ENCODE measurements around the gene TCAP.
"Not testable (repeated sequence)": the region's sequence is repeated elsewhere in the genome, so short reads cannot be mapped to it uniquely, and the experiment has no call there.

TCAP gene

DNA sequence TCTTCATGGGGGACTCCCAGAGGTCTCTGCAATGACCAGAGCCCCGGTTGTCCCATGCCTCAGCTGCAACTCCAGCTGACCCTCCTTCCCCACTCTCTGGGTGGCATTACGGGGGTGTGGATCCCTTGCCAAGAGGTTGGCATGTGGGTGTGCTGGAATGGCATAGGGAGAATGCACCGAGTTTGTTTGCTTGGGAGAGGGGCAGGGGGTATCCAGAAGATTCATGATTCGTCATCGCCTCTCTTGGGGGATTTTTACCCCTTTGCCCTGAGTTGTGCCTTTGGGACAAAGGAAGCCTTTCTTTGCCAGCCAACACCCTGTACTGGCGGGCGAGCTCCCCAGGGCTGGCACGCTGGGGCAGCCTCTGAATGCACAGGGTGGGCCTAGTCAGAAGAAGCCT lies 41.2 kb downstream of the TCAP start:
- DNase-seq (ENCODE audit: low read depth) = no peak

DNA sequence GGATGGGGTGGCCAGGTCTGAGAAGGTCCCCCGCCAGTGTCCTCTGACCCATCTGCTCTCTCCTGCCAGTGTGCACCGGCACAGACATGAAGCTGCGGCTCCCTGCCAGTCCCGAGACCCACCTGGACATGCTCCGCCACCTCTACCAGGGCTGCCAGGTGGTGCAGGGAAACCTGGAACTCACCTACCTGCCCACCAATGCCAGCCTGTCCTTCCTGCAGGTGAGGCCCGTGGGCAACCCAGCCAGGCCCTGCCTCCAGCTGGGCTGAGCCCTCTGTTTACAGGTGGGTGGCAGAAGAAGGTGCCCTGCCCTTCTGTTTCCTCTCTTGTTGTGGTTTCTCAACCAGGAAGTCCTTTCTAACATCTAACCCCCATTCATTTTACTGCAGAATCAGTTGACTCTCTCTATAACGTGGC lies 41.8 kb downstream of the TCAP start:
- DNase-seq (ENCODE audit: low read depth) = no peak

DNA sequence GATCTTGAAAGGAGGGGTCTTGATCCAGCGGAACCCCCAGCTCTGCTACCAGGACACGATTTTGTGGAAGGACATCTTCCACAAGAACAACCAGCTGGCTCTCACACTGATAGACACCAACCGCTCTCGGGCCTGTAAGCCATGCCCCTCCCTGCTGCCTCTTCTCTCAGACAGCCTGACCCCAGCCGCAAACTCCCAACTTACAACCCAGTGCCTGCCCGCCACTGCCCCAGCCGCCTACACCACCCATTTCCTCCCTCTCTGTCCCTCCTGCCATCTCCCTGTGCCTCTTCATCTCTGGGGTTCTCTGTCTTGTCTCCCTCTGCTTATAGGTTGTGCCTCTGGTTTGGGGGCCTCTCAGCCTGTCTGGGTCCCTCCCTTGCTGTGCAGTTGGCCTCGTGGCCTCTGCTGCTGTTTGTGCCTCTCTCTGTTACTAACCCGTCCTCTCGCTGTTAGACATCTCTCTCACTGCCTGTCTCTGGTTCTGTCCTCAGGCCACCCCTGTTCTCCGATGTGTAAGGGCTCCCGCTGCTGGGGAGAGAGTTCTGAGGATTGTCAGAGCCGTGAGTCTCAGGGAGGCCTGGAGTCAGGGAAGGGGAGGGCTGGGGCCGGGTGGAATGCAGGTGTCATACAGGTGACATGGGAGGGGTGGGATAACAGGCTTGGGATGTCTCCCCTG lies 44.3 kb downstream of the TCAP start:
- DNase-seq (ENCODE audit: low read depth) = no peak

DNA sequence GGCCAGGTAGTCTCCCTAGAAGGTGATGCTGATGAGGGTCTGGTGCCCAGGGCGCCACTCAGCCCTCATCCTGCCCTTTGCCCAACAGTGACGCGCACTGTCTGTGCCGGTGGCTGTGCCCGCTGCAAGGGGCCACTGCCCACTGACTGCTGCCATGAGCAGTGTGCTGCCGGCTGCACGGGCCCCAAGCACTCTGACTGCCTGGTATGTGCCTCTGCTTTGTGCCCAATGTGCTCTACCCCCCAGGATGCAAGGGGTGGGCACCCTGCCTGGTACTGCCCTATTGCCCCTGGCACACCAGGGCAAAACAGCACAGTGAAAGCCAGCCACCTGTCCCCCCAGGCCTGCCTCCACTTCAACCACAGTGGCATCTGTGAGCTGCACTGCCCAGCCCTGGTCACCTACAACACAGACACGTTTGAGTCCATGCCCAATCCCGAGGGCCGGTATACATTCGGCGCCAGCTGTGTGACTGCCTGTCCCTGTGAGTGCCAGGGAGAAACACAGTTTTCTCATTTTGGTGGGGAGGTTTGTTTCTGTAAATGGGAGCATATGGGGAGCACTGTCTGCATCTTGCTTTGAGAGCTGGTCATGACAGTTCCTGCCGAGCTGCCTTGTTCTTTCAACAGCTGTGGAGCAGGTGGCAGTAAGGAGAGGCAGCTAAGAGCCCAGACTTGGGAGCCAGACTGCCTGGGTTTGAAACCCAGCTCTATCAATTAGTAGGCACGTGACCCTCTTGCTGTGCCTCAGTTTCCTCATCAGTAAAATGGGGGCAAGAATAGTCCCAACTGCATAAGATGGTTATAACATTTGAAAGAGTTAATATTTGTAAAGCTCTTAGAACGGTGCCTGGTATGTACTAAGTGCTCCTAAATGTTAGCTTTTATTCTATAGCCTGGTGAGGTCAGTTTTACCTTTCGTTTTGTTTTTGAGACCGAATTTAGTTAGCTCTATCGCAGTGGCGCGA lies 45.1 kb downstream of the TCAP start:
- DNase-seq (ENCODE audit: low read depth) = no peak

DNA sequence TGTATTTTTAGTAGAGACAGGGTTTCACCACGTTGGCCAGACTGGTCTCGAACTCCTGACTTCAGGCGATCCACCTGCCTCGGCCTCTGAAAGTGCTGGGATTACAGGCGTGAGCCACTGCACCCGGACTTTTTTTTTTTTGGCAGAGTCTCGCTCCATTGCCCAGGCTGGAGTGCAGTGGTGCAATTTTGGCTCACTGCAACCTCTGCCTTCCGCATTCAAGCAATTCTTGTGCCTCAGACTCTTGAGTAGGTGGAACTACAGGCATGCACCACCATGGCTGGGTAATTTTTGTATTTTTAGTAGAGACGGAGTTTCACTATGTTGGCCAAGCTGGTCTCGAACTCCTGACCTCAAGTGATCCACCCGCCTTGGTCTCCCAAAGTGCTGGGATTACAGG lies 45.9 kb downstream of the TCAP start:
- DNase-seq (ENCODE audit: low read depth) = not testable (repeated sequence)

DNA sequence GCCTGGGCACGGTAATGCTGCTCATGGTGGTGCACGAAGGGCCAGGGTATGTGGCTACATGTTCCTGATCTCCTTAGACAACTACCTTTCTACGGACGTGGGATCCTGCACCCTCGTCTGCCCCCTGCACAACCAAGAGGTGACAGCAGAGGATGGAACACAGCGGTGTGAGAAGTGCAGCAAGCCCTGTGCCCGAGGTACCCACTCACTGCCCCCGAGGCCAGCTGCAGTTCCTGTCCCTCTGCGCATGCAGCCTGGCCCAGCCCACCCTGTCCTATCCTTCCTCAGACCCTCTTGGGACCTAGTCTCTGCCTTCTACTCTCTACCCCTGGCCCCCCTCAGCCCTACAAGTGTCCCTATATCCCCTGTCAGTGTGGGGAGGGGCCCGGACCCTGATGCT lies 46.7 kb downstream of the TCAP start:
- no peak for DNase-seq (ENCODE audit: low read depth)

DNA sequence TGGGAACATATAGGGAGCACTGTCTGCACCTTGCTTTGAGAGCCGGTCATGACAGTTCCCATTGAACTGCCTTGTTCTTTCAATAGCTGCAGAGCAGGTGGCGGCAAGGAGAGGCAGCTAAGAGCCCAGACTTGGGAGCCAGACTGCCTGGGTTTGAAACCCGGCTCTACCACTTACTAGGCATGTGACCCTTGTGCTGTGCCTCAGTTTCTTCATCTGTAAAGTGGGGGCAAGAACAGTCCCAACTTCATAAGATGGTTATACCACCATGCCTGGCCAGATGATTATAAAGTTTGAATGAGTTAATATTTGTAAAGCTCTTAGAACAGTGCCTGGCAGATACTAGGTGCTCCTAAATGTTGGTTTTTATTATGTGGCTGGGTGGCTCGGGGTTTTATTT lies 49.1 kb downstream of the TCAP start:
- DNase-seq (ENCODE audit: low read depth) = no peak

DNA sequence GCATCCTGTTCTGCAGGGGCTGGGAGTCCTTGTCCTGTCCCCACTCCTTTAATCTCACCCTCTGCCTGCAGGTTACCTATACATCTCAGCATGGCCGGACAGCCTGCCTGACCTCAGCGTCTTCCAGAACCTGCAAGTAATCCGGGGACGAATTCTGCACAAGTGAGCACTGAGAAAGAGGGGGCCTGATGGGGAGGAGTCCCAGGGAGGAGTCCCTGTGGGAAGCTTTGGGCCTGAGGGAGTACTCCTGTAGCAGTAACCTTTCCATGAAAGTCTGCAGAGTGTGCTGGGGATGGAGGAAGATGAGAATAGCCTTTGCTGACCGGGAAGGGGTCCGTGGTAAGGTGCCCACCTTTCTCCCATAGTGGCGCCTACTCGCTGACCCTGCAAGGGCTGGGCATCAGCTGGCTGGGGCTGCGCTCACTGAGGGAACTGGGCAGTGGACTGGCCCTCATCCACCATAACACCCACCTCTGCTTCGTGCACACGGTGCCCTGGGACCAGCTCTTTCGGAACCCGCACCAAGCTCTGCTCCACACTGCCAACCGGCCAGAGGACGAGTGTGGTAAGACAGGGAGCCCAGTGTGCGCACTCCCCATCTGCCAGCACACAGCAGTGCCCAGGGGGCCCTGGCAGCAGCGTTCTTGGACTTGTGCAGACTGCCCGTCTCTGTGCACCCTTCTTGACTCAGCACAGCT lies 50.4 kb downstream of the TCAP start:
- no peak for DNase-seq (ENCODE audit: low read depth)

Data from T-helper 22 cell (primary cell).